ENCODE results near the gene APBB2. TPM values are rescaled to one million over a fixed set of nuclear protein-coding genes. Genes with fewer than 3 reads are reported as not detected.
"Not testable (repeated sequence)": the region's sequence is repeated elsewhere in the genome, so short reads cannot be mapped to it uniquely, and the experiment has no call there.

Gene APBB2
- total RNA-seq, 2 experiments from 2014 or later = 0.22 TPM; not detected in 1

DNA sequence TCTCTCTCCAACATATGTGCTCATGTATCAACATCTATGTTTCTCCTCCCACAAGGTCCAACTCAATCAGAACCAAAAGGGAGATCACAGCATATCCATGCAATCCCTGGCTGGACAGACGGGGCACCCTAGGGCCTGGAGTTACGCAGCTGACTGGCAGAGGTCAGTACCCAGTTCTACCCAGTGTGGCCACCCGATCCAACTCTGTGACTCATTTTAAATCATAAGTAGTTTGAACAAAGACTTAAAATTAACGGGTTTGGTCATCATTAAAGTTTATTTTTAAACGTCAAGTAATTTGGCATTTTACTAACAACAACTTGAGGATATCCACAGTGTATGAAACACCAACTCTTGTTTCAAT is 59.5 kb downstream of the APBB2 start:
- Mint-ChIP-seq H3K27me3 (peaks cover 33% of the 10 kb centered on the region), H3K27ac (no peak overlapping the region), H3K9me3 (no peaks in the 10 kb centered on the region), H3K36me3 (ENCODE audit: low read depth) (no peaks in the 10 kb centered on the region), H3K4me3 (no peak overlapping the region), H3K4me1 (ENCODE audit: low read depth) (no peaks in the 10 kb centered on the region)
- H3K36me3 ChIP-seq (ENCODE audit: insufficient read depth, low read length) = no peaks in the 10 kb centered on the region
- H3K4me1 ChIP-seq (ENCODE audit: insufficient read depth, low read length) = no peaks in the 10 kb centered on the region
- intact Hi-C loops (cut with DNase I, micrococcal nuclease) = no loop called here
- DNase-seq (no peak), ATAC-seq (ENCODE audit: poor library complexity) (no peak)
- H3K27me3 ChIP-seq (ENCODE audit: control insufficient read depth in 1 of 2, insufficient read depth in 2 of 2, low read length in 2 of 2) = no peaks in the 10 kb centered on the region
- TF ChIP-seq, protein P1, sequence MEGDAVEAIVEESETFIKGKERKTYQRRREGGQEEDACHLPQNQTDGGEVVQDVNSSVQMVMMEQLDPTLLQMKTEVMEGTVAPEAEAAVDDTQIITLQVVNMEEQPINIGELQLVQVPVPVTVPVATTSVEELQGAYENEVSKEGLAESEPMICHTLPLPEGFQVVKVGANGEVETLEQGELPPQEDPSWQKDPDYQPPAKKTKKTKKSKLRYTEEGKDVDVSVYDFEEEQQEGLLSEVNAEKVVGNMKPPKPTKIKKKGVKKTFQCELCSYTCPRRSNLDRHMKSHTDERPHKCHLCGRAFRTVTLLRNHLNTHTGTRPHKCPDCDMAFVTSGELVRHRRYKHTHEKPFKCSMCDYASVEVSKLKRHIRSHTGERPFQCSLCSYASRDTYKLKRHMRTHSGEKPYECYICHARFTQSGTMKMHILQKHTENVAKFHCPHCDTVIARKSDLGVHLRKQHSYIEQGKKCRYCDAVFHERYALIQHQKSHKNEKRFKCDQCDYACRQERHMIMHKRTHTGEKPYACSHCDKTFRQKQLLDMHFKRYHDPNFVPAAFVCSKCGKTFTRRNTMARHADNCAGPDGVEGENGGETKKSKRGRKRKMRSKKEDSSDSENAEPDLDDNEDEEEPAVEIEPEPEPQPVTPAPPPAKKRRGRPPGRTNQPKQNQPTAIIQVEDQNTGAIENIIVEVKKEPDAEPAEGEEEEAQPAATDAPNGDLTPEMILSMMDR (IDR thresholded peaks at IDR 0.05) = no peak
- ChIA-PET POLR2A (no interaction called here), CTCF (no interaction called here)
- H3K4me3 ChIP-seq (ENCODE audit: low read length) = no peak overlapping the region
- no peak overlapping the region for H3K27ac ChIP-seq (ENCODE audit: low read depth in 1 of 2, low read length in 2 of 2)
- H3K9me3 ChIP-seq (ENCODE audit: control insufficient read depth in 1 of 2, insufficient read depth in 1 of 2, low read length in 2 of 2) = no peaks in the 10 kb centered on the region

GRCh38 chr4:41154010-41154813 is 60.1 kb downstream of the APBB2 start:
- ATAC-seq (ENCODE audit: poor library complexity) = no peak
- H3K36me3 ChIP-seq (ENCODE audit: insufficient read depth, low read length) = no peaks in the 10 kb centered on the region
- intact Hi-C loops (cut with DNase I, micrococcal nuclease) = no loop called here
- no peaks in the 10 kb centered on the region for H3K4me1 ChIP-seq (ENCODE audit: insufficient read depth, low read length)
- no peak for DNase-seq
- Mint-ChIP-seq H3K4me1 (ENCODE audit: low read depth) (no peaks in the 10 kb centered on the region), H3K4me3 (no peak overlapping the region), H3K9me3 (no peaks in the 10 kb centered on the region), H3K36me3 (ENCODE audit: low read depth) (no peaks in the 10 kb centered on the region), H3K27me3 (peaks cover 31% of the 10 kb centered on the region), H3K27ac (no peak overlapping the region)
- ChIA-PET POLR2A (no interaction called here), CTCF (no interaction called here)
- H3K27ac ChIP-seq (ENCODE audit: low read depth in 1 of 2, low read length in 2 of 2) = no peak overlapping the region
- H3K4me3 ChIP-seq (ENCODE audit: low read length) = no peak overlapping the region
- TF ChIP-seq, protein P1 (IDR thresholded peaks at IDR 0.05) = no peak
- no peaks in the 10 kb centered on the region for H3K9me3 ChIP-seq (ENCODE audit: control insufficient read depth in 1 of 2, insufficient read depth in 1 of 2, low read length in 2 of 2)
- H3K27me3 ChIP-seq (ENCODE audit: control insufficient read depth in 1 of 2, insufficient read depth in 2 of 2, low read length in 2 of 2) = no peaks in the 10 kb centered on the region

DNA sequence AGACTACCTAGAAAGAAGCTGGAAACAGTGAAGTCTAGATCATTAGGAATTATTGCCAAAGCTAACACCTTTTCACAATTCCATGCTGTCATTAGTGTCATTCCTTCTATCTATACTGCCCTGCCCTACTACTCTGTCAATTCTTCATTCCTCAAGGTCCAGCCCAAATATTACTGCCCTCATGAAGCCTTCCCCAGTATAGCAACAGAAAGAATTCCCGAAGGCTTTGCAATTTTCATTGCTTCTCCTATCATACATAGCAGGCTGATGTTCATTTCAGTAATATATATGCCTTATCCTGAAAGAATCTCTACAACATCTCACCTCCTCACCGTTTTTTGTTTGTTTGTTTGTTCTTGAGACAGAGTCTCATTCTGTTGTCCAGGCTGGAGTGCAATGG is 63.9 kb downstream of the APBB2 start:
- H3K4me1 Mint-ChIP-seq (ENCODE audit: low read depth) = no peaks in the 10 kb centered on the region
- intact Hi-C loops (cut with DNase I, micrococcal nuclease) = no loop called here
- Histone ChIP-seq H3K36me3 (ENCODE audit: insufficient read depth, low read length) (no peaks in the 10 kb centered on the region), H3K27me3 (ENCODE audit: control insufficient read depth in 1 of 2, insufficient read depth in 2 of 2, low read length in 2 of 2) (no peaks in the 10 kb centered on the region), H3K4me1 (ENCODE audit: insufficient read depth, low read length) (no peaks in the 10 kb centered on the region), H3K9me3 (ENCODE audit: control insufficient read depth in 1 of 2, insufficient read depth in 1 of 2, low read length in 2 of 2) (no peaks in the 10 kb centered on the region), H3K27ac (ENCODE audit: low read depth in 1 of 2, low read length in 2 of 2) (no peak overlapping the region), H3K4me3 (ENCODE audit: low read length) (no peak overlapping the region)
- ATAC-seq (ENCODE audit: poor library complexity) (no peak), DNase-seq (no peak)
- TF ChIP-seq, protein P1 (IDR thresholded peaks at IDR 0.05) = no peak
- no peaks in the 10 kb centered on the region for H3K9me3 Mint-ChIP-seq
- H3K36me3 Mint-ChIP-seq (ENCODE audit: low read depth) = no peaks in the 10 kb centered on the region
- ChIA-PET CTCF (no interaction called here), POLR2A (no interaction called here)
- H3K27ac Mint-ChIP-seq = no peak overlapping the region
- H3K27me3 Mint-ChIP-seq = peaks cover 23% of the 10 kb centered on the region
- no peak overlapping the region for H3K4me3 Mint-ChIP-seq

DNA sequence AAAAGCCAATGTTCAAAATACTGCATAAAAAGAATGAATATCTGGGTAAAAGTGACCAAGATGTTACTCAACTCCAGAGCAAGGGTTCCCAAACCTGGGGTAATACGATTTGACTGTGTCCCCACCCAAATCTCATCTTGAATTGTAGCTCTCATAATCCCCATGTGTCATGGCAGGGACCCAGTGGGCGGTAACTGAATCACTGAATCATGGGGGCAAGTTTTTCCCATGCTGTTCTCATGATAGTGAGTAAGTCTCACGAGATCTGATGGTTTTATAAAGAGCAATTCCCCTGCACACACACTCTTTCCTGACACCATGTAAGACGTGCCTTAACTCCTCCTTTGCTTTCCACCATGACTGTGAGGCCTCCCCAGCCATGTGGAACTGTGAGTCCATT is 64.8 kb downstream of the APBB2 start:
- DNase-seq; H3K4me1 Mint-ChIP-seq (ENCODE audit: low read depth); H3K36me3 ChIP-seq (ENCODE audit: insufficient read depth, low read length); H3K4me3 ChIP-seq (ENCODE audit: low read length); POLR2A ChIA-PET; H3K4me3 Mint-ChIP-seq; H3K27me3 ChIP-seq (ENCODE audit: control insufficient read depth in 1 of 2, insufficient read depth in 2 of 2, low read length in 2 of 2); H3K27ac ChIP-seq (ENCODE audit: low read depth in 1 of 2, low read length in 2 of 2); H3K9me3 ChIP-seq (ENCODE audit: control insufficient read depth in 1 of 2, insufficient read depth in 1 of 2, low read length in 2 of 2); H3K4me1 ChIP-seq (ENCODE audit: insufficient read depth, low read length); CTCF ChIA-PET; ATAC-seq (ENCODE audit: poor library complexity); H3K36me3 Mint-ChIP-seq (ENCODE audit: low read depth); H3K9me3 Mint-ChIP-seq; H3K27ac Mint-ChIP-seq: not testable (repeated sequence)
- intact Hi-C loops (cut with DNase I, micrococcal nuclease) = loop anchor here in 1 of 2 experiments (2.0 kb wide), 1 partner anchor 15 kb away; no protein-coding TSS in a partner anchor
- peaks cover 23% of the 10 kb centered on the region for H3K27me3 Mint-ChIP-seq
